K562 (cell line): ENCODE measurements around the gene PRKCE. TPM values are rescaled to one million over a fixed set of nuclear protein-coding genes. Genes with fewer than 3 reads are reported as not detected.

Experiments used
- ATAC-seq: fragments of 200-7000 bp; cut with Tn5 transposase; 3 replicates; pipeline ENCODE4 v1.9.1; 2020; ENCODE audit warnings: moderate library complexity
- BruUV-seq: library from RNA; stranded (reverse); fragments of 400-500 nt; replicated peaks from 2 replicates; lab custom pipeline; 2021; lab: Mats Ljungman, UMichigan
- CTCF ChIA-PET: fragments of 300-600 bp; formaldehyde crosslinking; extraction: SDS; loops from one replicate; lab custom pipeline; 2021; ENCODE audit warnings: low intra/inter-chr PET ratio; lab: Yijun Ruan, JAX
- POLR2A ChIA-PET: fragments of 300-600, 350-650 bp; sonication (Branson Sonifier 250); formaldehyde crosslinking; extraction: SDS; loops from one replicate; lab custom pipeline; 2021; ENCODE audit warnings: antibody characterized with exemption, inconsistent platforms; lab: Yijun Ruan, JAX
- DNase-seq, 4 experiments: peaks; one replicate each; pipeline versions ENCODE4 v3.0.0 to v3.0.0-alpha.2; 2011 to 2018; ENCODE audit warnings: low spot score in 3 of 4, mixed read lengths in 3 of 4; ENCODE audit errors: extremely low read depth in 1 of 4
- FAIRE-seq: peaks from 2 replicates; lab custom pipeline; 2011; peaks lifted over from hg19 to GRCh38; lab: Jason Lieb, UNC
- H2AFZ ChIP-seq: 2 replicates; pipeline ENCODE4 v1.6.0; 2011; ENCODE audit warnings: low read depth, low read length, control low read depth, inconsistent platforms
- H3K27ac ChIP-seq: fragments of 200-600 bp; 3 replicates; pipeline ENCODE4 v1.8.0; 2011; ENCODE audit warnings: low read depth, mild to moderate bottlenecking, control low read depth, inconsistent platforms, low read length, moderate library complexity, mixed read lengths; ENCODE audit errors: extremely low read depth
- H3K27me3 ChIP-seq, 2 experiments: fragments of 300-600 bp in 1 of 2; 2 replicates in 1 of 2; 3 replicates in 1 of 2; pipeline versions ENCODE4 v1.6.0 to v1.8.0; 2011; ENCODE audit warnings: inconsistent platforms in 2 of 2, low read length in 2 of 2, mild to moderate bottlenecking in 1 of 2, mixed read lengths in 1 of 2, moderate library complexity in 1 of 2; ENCODE audit not compliant: control insufficient read depth in 2 of 2, insufficient read depth in 2 of 2
- H3K36me3 ChIP-seq: fragments of 300-600 bp; 3 replicates; pipeline ENCODE4 v1.8.0; 2011; ENCODE audit warnings: mild to moderate bottlenecking, low read length, inconsistent platforms; ENCODE audit not compliant: control insufficient read depth, insufficient read depth
- H3K4me1 ChIP-seq, 2 experiments: fragments of 200-600 bp in 1 of 2; replicated peaks in 1 of 2; 2 replicates in 1 of 2; 3 replicates in 1 of 2; pipeline versions ENCODE4 v1.5.1 to v1.8.0; 2011; ENCODE audit warnings: inconsistent platforms in 2 of 2, low read length in 2 of 2, mild to moderate bottlenecking in 1 of 2, mixed read lengths in 1 of 2, moderate library complexity in 1 of 2; ENCODE audit not compliant: control insufficient read depth in 2 of 2, insufficient read depth in 2 of 2
- H3K4me2 ChIP-seq: 2 replicates; pipeline ENCODE4 v1.6.1; 2011; ENCODE audit warnings: low read length, control low read depth, inconsistent platforms, mixed read lengths; ENCODE audit not compliant: insufficient read depth
- H3K4me3 ChIP-seq: fragments of 200-600 bp; sonication (generic), shearing (Covaris generic); 2 replicates; pipeline ENCODE4 v1.5.1; 2016; ENCODE audit warnings: control low read depth, inconsistent platforms
- H3K79me2 ChIP-seq: fragments of 200-600 bp; 3 replicates; pipeline ENCODE4 v1.8.0; 2011; ENCODE audit warnings: low read length, inconsistent platforms; ENCODE audit not compliant: control insufficient read depth, insufficient read depth
- H3K9ac ChIP-seq, 2 experiments: 2 replicates each; pipeline versions ENCODE4 v1.6.0 to v1.6.1; 2011; ENCODE audit warnings: low read depth in 2 of 2, low read length in 2 of 2, control low read depth in 1 of 2, inconsistent platforms in 1 of 2, mild to moderate bottlenecking in 1 of 2, mixed read lengths in 1 of 2; ENCODE audit not compliant: insufficient read depth in 1 of 2
- H3K9me1 ChIP-seq: one replicate; pipeline ENCODE4 v1.6.0; 2011; ENCODE audit warnings: inconsistent platforms, mild to moderate bottlenecking, low read length, moderate library complexity; ENCODE audit not compliant: control insufficient read depth, insufficient read depth
- H3K9me3 ChIP-seq: replicated peaks from 2 replicates; pipeline ENCODE4 v1.5.1; 2011; ENCODE audit warnings: low read depth, low read length, inconsistent platforms; ENCODE audit not compliant: control insufficient read depth, insufficient read depth
- H4K20me1 ChIP-seq: replicated peaks from 2 replicates; pipeline ENCODE4 v1.6.1; 2011; ENCODE audit warnings: low read length, inconsistent platforms, mixed read lengths; ENCODE audit not compliant: control insufficient read depth, insufficient read depth
- CBFB ChIP-seq: sonication (generic); formaldehyde crosslinking; IDR thresholded peaks from 2 replicates; pipeline ENCODE4 v1.4.0; 2020; ENCODE audit warnings: mild to moderate bottlenecking, missing genetic modification reagents
- CREBBP ChIP-seq: IDR thresholded peaks from one replicate; pipeline ENCODE4 v1.6.1; 2012; ENCODE audit warnings: low read depth, mild to moderate bottlenecking, control low read depth, inconsistent platforms, low read length
- HDAC2 ChIP-seq: fragments of 450-650 bp; IDR thresholded peaks from 2 replicates; pipeline ENCODE4 v1.6.1; 2016; ENCODE audit warnings: mild to moderate bottlenecking
- POLR2G ChIP-seq: fragments of 200-400 bp; formaldehyde crosslinking; IDR thresholded peaks from 2 replicates; pipeline ENCODE4 v1.6.1; 2017; ENCODE audit warnings: low read depth, mild to moderate bottlenecking, antibody characterized with exemption, low read length, moderate library complexity
- RBM15 ChIP-seq: fragments of 200-400 bp; formaldehyde crosslinking; IDR thresholded peaks from 2 replicates; pipeline ENCODE4 v1.6.1; 2018; ENCODE audit warnings: mild to moderate bottlenecking, low read length, moderate library complexity; ENCODE audit not compliant: insufficient read depth
- ZNF717 ChIP-seq: fragments of 250-450 bp; sonication (Bioruptor Pico); IDR thresholded peaks from 2 replicates; pipeline ENCODE4 v1.5.0; 2021
- WGBS: fragments of 100-300 bp; shearing (Covaris generic); methylation state at CpG from one replicate; pipeline ENCODE4 v1.1.6; 2016; ENCODE audit warnings: low coverage, mixed read lengths; ENCODE audit not compliant: insufficient coverage; ENCODE audit errors: missing lambda C conversion rate; 5-methylcytosine and 5-hydroxymethylcytosine counted together
- in situ Hi-C: fragments of 300-500 bp; cut with MboI; formaldehyde crosslinking; loops from 4 replicates; pipeline ENCODE4 v1.15.0; 2018; ENCODE audit warnings: inconsistent platforms, mixed read lengths
- intact Hi-C: fragments of 100-400 bp; cut with micrococcal nuclease; formaldehyde crosslinking; loops from 2 replicates; pipeline ENCODE4 v1.14.2; 2022
- polyA plus RNA-seq, 8 experiments: library from polyadenylated mRNA; depleted of rRNA in 4 of 8; stranded (reverse) in 5 of 8; unstranded in 3 of 8; fragments of >200 nt; fragmentation: Nextera tagmentation in 2 of 8; fragmentation: Illumina TruSeq in 1 of 8; extraction: Ambion mirVana in 2 of 8; extraction: Trizol in 1 of 8; gene quantifications; 2 replicates each; pipeline versions ENCODE4 v1.2.1 to v1.2.3, GENCODE V29; 2011 to 2014; ENCODE audit warnings: inconsistent platforms in 1 of 8, missing spikeins in 1 of 8
- total RNA-seq, 7 experiments: library from RNA; depleted of rRNA in 6 of 7; stranded (reverse); fragments of >200 nt in 6 of 7; fragmentation: Illumina TruSeq in 2 of 7; extraction: Trizol in 2 of 7; gene quantifications; 2 replicates each; pipeline versions ENCODE4 v1.2.1 to v1.2.3, GENCODE V29; 2011 to 2021; ENCODE audit warnings: low replicate concordance in 1 of 7

The PRKCE gene
- total and polyA plus RNA-seq, 9 of the 15 experiments (the other 6 are each of a cell fraction or from before 2014, with no cell fraction given), result 0.06 to 1.0 (median 0.22) TPM; not detected in 1

DNA sequence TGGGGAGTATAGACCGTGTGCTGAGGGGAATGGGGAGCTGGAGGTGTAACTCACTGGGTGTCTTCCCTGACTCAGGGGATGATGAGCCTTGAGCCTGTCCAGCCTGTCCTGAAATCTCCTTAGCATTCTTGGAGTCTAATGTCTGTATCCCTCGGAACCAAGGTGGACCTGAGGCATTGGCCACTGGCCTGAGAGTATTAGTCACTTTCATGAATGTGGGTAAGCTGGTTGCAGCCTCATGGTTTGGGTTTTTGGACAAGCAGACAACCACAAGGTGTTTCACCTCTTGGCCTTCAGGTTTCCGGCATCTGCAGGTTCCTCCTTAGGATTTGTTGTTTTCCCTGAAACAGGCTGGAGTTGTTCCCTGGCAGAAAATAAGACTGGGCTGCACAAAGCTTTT lies 63.2 kb downstream of the PRKCE start:
- Histone ChIP-seq H3K9ac (no peak overlapping the region), H2AFZ (no peak overlapping the region)
- no peak for TF ChIP-seq ZNF717 (CRISPR knock-in tag)
- TF ChIP-seq, all 486 proteins: peak for 0
- no peak overlapping the region for H3K4me3 ChIP-seq
- H3K79me2 ChIP-seq, result no peaks in the 10 kb centered on the region
- no peak for FAIRE-seq
- intact Hi-C loops, result no loop called here
- ChIA-PET POLR2A (interaction anchor here (0.8 to 2.3 kb wide), 2 partner anchors 10 to 13 kb away, joined by 3 to 7 read pairs; no protein-coding TSS in a partner anchor), CTCF (no interaction called here)
- no peaks in the 10 kb centered on the region for H3K36me3 ChIP-seq
- H3K27ac ChIP-seq, result no peak overlapping the region
- 5% methylated on average over 2 of the region's 3 CpGs for WGBS
- no peaks in the 10 kb centered on the region for H3K9me1 ChIP-seq
- H4K20me1 ChIP-seq, result no peaks in the 10 kb centered on the region
- DNase-seq, result no peak
- no peak overlapping the region for H3K4me2 ChIP-seq
- no TSS peak for BruUV-seq
- H3K9me3 ChIP-seq, result no peaks in the 10 kb centered on the region
- H3K4me1 ChIP-seq, result no peaks in the 10 kb centered on the region
- peaks cover 2 to 19% of the 10 kb centered on the region in 2 experiments; a peak in 3 of 5 replicates for H3K27me3 ChIP-seq
- no peak for ATAC-seq
- in situ Hi-C loops, result no loop called here

GRCh38 chr2:45715601-45716379 lies 64.3 kb downstream of the PRKCE start:
- H3K9me1 ChIP-seq, result no peaks in the 10 kb centered on the region
- no peak overlapping the region for H3K4me3 ChIP-seq
- no peaks in the 10 kb centered on the region for H3K4me1 ChIP-seq
- no peak overlapping the region for H3K4me2 ChIP-seq
- H3K27ac ChIP-seq, result no peak overlapping the region
- 1% methylated on average over 5 of the region's 5 CpGs for WGBS
- BruUV-seq, result no TSS peak
- in situ Hi-C loops (no loop called here), intact Hi-C loops (no loop called here)
- ATAC-seq (no peak), DNase-seq (no peak), FAIRE-seq (no peak)
- no peak overlapping the region for H3K9ac ChIP-seq
- TF ChIP-seq CREBBP, result peak; percentile 93
- TF ChIP-seq RBM15, result no peak
- no peak for TF ChIP-seq POLR2G
- no peak for TF ChIP-seq CBFB
- TF ChIP-seq HDAC2, result no peak
- POLR2A ChIA-PET, result interaction anchor here (2.3 kb wide), 1 partner anchor 11 kb away, joined by 7 read pairs; no protein-coding TSS in a partner anchor
- peaks cover 2 to 23% of the 10 kb centered on the region in 2 experiments; a peak in 3 of 5 replicates for H3K27me3 ChIP-seq
- no peak overlapping the region for H2AFZ ChIP-seq
- CTCF ChIA-PET, result no interaction called here
- no peaks in the 10 kb centered on the region for H3K36me3 ChIP-seq
- H3K9me3 ChIP-seq, result no peaks in the 10 kb centered on the region
- no peaks in the 10 kb centered on the region for H3K79me2 ChIP-seq
- H4K20me1 ChIP-seq, result no peaks in the 10 kb centered on the region
